Gastroesophageal sphincter (tissue), 4 donors: ENCODE results near the gene ESPNL. TPM values are rescaled to one million over a fixed set of nuclear protein-coding genes. Genes with fewer than 3 reads are reported as not detected.

Source experiments
- ATAC-seq: fragments of 150-250 bp; one replicate; pipeline ENCODE4 v1.9.1; 2016; ENCODE audit warnings: mild to moderate bottlenecking, moderate library complexity
- H3K27ac ChIP-seq, 4 donors: fragments of 200-600 bp; sonication (generic) in 3 of 4; 1 replicate in 3 of 4; 2 replicates in 1 of 4; pipeline ENCODE4 v1.5.1; 2016 to 2019
- H3K27me3 ChIP-seq: fragments of 200-600 bp; sonication (generic); one replicate; pipeline ENCODE4 v1.5.1; 2019
- H3K36me3 ChIP-seq, 2 donors: fragments of 200-600 bp; sonication (generic); one replicate each; pipeline ENCODE4 v1.5.1; 2019; ENCODE audit warnings: control low read depth in 1 of 2
- H3K4me1 ChIP-seq, 3 donors: fragments of 200-600 bp; sonication (generic); 1 replicate in 2 of 3; 2 replicates in 1 of 3; pipeline ENCODE4 v1.5.1; 2016 to 2019; ENCODE audit warnings: control low read depth in 2 of 3
- H3K4me3 ChIP-seq, 2 donors: fragments of 200-600 bp; sonication (generic); one replicate each; pipeline ENCODE4 v1.5.1; 2019; ENCODE audit warnings: mild to moderate bottlenecking in 1 of 2, moderate library complexity in 1 of 2
- H3K9me3 ChIP-seq, 3 donors: fragments of 200-600 bp; sonication (generic); one replicate each; pipeline ENCODE4 v1.5.1; 2017 to 2019; ENCODE audit warnings: control low read depth in 2 of 3
- EP300 ChIP-seq: sonication (generic); formaldehyde crosslinking; IDR thresholded peaks from one replicate; pipeline ENCODE4 v1.6.1; 2017; ENCODE audit warnings: antibody characterized with exemption, mild to moderate bottlenecking
- POLR2A ChIP-seq, 2 donors: fragments of 450-650 bp; IDR thresholded peaks; one replicate each; pipeline ENCODE4 v1.6.1; 2017; ENCODE audit warnings: antibody characterized with exemption in 2 of 2, mild to moderate bottlenecking in 2 of 2, moderate library complexity in 1 of 2
- POLR2AphosphoS5 ChIP-seq: sonication (generic); formaldehyde crosslinking; IDR thresholded peaks from one replicate; pipeline ENCODE4 v1.6.1; 2017; ENCODE audit warnings: antibody characterized with exemption
- WGBS, 2 donors: methylation state at CpG; one replicate each; pipeline ENCODE4 v1.1.5; 2018; ENCODE audit warnings: low coverage in 1 of 2; 5-methylcytosine and 5-hydroxymethylcytosine counted together
- total RNA-seq, 4 donors: library from RNA; depleted of rRNA; stranded (reverse); fragments of >200 nt; gene quantifications; one replicate each; pipeline ENCODE4 v1.1.0, GENCODE V29; 2016
- TF ChIP-seq, protein P1 (sequence below), 4 experiments: fragments of 200-600 bp in 2 of 4; fragments of 450-650 bp in 2 of 4; sonication (generic) in 1 of 4; IDR thresholded peaks; one replicate each; pipeline ENCODE4 v1.5.1; 2017 to 2019; ENCODE audit warnings: antibody characterized with exemption in 4 of 4, mild to moderate bottlenecking in 2 of 4, moderate library complexity in 2 of 4

Gene ESPNL
- total RNA-seq, 4 donors from 2014 or later: 0.12 to 3.4 (median 0.31) TPM; not detected in 1

DNA sequence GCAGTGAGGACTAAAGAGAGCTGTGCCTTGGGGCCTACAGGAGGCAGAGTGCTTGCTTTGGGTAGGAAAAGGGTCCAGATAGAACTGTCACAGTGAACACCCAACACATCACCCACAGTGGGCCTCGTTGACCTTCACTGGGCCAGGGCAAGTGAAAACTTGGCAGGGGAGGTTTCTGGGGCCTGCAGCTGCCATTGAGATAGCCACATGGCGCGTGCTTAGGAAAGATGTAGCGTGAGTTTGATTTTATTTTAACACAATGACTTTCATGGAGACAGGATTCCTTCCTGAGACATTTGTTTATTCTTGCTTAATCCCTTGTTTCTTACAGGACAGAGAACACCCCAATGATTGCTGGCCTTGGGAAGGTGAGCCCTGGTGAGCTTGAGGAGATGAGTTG, 9.3 kb upstream of the ESPNL start:
- H3K9me3 ChIP-seq: no peaks in the 10 kb centered on the region
- no peaks in the 10 kb centered on the region for H3K27me3 ChIP-seq
- no peak for ATAC-seq

GRCh38 chr2:238091436-238092060, 8.6 kb upstream of the ESPNL start:
- WGBS, 2 donors: 94% methylated on average over 7 of the region's 16 CpGs; no CpG with 5 or more reads in 1 of the 2 donors
- Histone ChIP-seq H3K27ac (no peak overlapping the region), H3K27me3 (no peaks in the 10 kb centered on the region), H3K4me1 (no peaks in the 10 kb centered on the region), H3K4me3 (no peak overlapping the region), H3K9me3 (no peaks in the 10 kb centered on the region), H3K36me3 (peaks cover 0 to 22% of the 10 kb centered on the region in 2 donors)
- TF ChIP-seq, protein P1, sequence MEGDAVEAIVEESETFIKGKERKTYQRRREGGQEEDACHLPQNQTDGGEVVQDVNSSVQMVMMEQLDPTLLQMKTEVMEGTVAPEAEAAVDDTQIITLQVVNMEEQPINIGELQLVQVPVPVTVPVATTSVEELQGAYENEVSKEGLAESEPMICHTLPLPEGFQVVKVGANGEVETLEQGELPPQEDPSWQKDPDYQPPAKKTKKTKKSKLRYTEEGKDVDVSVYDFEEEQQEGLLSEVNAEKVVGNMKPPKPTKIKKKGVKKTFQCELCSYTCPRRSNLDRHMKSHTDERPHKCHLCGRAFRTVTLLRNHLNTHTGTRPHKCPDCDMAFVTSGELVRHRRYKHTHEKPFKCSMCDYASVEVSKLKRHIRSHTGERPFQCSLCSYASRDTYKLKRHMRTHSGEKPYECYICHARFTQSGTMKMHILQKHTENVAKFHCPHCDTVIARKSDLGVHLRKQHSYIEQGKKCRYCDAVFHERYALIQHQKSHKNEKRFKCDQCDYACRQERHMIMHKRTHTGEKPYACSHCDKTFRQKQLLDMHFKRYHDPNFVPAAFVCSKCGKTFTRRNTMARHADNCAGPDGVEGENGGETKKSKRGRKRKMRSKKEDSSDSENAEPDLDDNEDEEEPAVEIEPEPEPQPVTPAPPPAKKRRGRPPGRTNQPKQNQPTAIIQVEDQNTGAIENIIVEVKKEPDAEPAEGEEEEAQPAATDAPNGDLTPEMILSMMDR (IDR thresholded peaks at IDR 0.05): no peak
- no peak for TF ChIP-seq POLR2AphosphoS5
- TF ChIP-seq EP300: no peak
- TF ChIP-seq POLR2A (IDR thresholded peaks at IDR 0.05): no peak
- no peak for ATAC-seq

More for the DNA sequence above, 9.3 kb upstream of the ESPNL start:
- no peak overlapping the region for H3K27ac ChIP-seq
- peaks cover 0 to 22% of the 10 kb centered on the region in 2 donors for H3K36me3 ChIP-seq
- no peaks in the 10 kb centered on the region for H3K4me1 ChIP-seq
- TF ChIP-seq, protein P1 (IDR thresholded peaks at IDR 0.05): no peak
- TF ChIP-seq EP300 (no peak), POLR2AphosphoS5 (no peak), POLR2A (IDR thresholded peaks at IDR 0.05) (no peak)
- no peak overlapping the region for H3K4me3 ChIP-seq
- 92 to 93% methylated on average over 3 to 4 of the region's 4 CpGs for WGBS, 2 donors

- no peaks in the 10 kb centered on the region for H3K4me1 ChIP-seq
- no peak for ATAC-seq
Observed at GRCh38 chr2:238092486-238093035, 7.6 kb upstream of the ESPNL start.

GRCh38 chr2:238093181-238094140, 6.7 kb upstream of the ESPNL start:
- Histone ChIP-seq H3K36me3 (peaks cover 0 to 16% of the 10 kb centered on the region in 2 donors), H3K4me1 (no peaks in the 10 kb centered on the region), H3K27me3 (no peaks in the 10 kb centered on the region), H3K4me3 (no peak overlapping the region), H3K27ac (no peak overlapping the region), H3K9me3 (no peaks in the 10 kb centered on the region)
- 85 to 94% methylated on average over 11 to 18 of the region's 26 CpGs for WGBS, 2 donors
- ATAC-seq: no peak
- TF ChIP-seq POLR2AphosphoS5: no peak
- TF ChIP-seq POLR2A (IDR thresholded peaks at IDR 0.05): no peak
- no peak for TF ChIP-seq EP300
- TF ChIP-seq, protein P1 (IDR thresholded peaks at IDR 0.05): no peak

More at GRCh38 chr2:238092486-238093035, 7.6 kb upstream of the ESPNL start:
- no peak overlapping the region for H3K27ac ChIP-seq
- TF ChIP-seq POLR2A (IDR thresholded peaks at IDR 0.05): no peak
- no peak for TF ChIP-seq EP300
- TF ChIP-seq, protein P1 (IDR thresholded peaks at IDR 0.05): no peak
- no peak for TF ChIP-seq POLR2AphosphoS5
- H3K36me3 ChIP-seq: peaks cover 0 to 22% of the 10 kb centered on the region in 2 donors
- no peaks in the 10 kb centered on the region for H3K9me3 ChIP-seq
- H3K4me3 ChIP-seq: no peak overlapping the region
- H3K27me3 ChIP-seq: no peaks in the 10 kb centered on the region
- WGBS, 2 donors: 89% methylated on average over 10 of the region's 12 CpGs; no CpG with 5 or more reads in 1 of the 2 donors
